OCI-LY3 (cell line): Measurements from ENCODE around the gene TOMM70.

Experiments used
- H2AFZ ChIP-seq: fragments of 200-600, 300-600 bp; shearing (Covaris generic); 2 replicates; pipeline ENCODE4 v1.6.0; 2014; ENCODE audit warnings: antibody characterized with exemption, low read depth, low read length
- H3K27ac ChIP-seq: fragments of 200-600, 300-600 bp; sonication (generic); 2 replicates; pipeline ENCODE4 v1.5.1; 2014; ENCODE audit warnings: mild to moderate bottlenecking, low read length, moderate library complexity, mixed read lengths
- H3K27me3 ChIP-seq: fragments of 200-600, 300-600 bp; sonication (generic); 2 replicates; pipeline ENCODE4 v1.6.1; 2014; ENCODE audit warnings: low read depth, low read length, mixed read lengths
- H3K36me3 ChIP-seq: fragments of 200-600, 300-600 bp; sonication (generic); replicated peaks from 2 replicates; pipeline ENCODE3; 2014; ENCODE audit warnings: low read depth, low read length, mixed read lengths
- H3K4me1 ChIP-seq: fragments of 300-600, 200-600 bp; sonication (generic); 2 replicates; pipeline ENCODE4 v1.6.1; 2014; ENCODE audit warnings: low read length, mixed read lengths
- H3K4me2 ChIP-seq: fragments of 200-600, 300-600 bp; sonication (generic); 2 replicates; pipeline ENCODE4 v1.6.1; 2014; ENCODE audit warnings: low read length, mixed read lengths
- H3K4me3 ChIP-seq: fragments of 300-600, 200-600 bp; sonication (generic); 2 replicates; pipeline ENCODE4 v1.5.1; 2014; ENCODE audit warnings: antibody characterized with exemption, mild to moderate bottlenecking, low read length, moderate library complexity
- H3K79me2 ChIP-seq: fragments of 300-600, 200-600 bp; shearing (Covaris generic); 2 replicates; pipeline ENCODE4 v1.6.1; 2014; ENCODE audit warnings: mild to moderate bottlenecking, low read length, mixed read lengths
- H3K9ac ChIP-seq: fragments of 300-600, 200-600 bp; shearing (Covaris generic); 2 replicates; pipeline ENCODE4 v1.6.0; 2014; ENCODE audit warnings: mild to moderate bottlenecking, low read length, moderate library complexity
- H3K9me3 ChIP-seq: fragments of 200-600, 300-600 bp; shearing (Covaris generic); 2 replicates; pipeline ENCODE4 v1.6.1; 2014; ENCODE audit warnings: low read length, mixed read lengths; ENCODE audit not compliant: insufficient read depth
- H4K20me1 ChIP-seq: fragments of 200-600, 300-600 bp; sonication (generic); 2 replicates; pipeline ENCODE4 v1.6.1; 2016; ENCODE audit warnings: low read length, mixed read lengths; ENCODE audit not compliant: insufficient read depth
- EZH2phosphoT487 ChIP-seq: fragments of 200-600 bp; shearing (Covaris generic); IDR thresholded peaks from 2 replicates; pipeline ENCODE4 v1.6.1; 2018; ENCODE audit warnings: antibody characterized with exemption, mixed run types, low read depth
- TF ChIP-seq, protein P1 (sequence below): fragments of 200-600, 300-600 bp; sonication (generic); IDR thresholded peaks from 2 replicates; pipeline ENCODE4 v1.5.1; 2014; ENCODE audit warnings: antibody characterized with exemption, low read length, low read depth

Gene TOMM70

DNA sequence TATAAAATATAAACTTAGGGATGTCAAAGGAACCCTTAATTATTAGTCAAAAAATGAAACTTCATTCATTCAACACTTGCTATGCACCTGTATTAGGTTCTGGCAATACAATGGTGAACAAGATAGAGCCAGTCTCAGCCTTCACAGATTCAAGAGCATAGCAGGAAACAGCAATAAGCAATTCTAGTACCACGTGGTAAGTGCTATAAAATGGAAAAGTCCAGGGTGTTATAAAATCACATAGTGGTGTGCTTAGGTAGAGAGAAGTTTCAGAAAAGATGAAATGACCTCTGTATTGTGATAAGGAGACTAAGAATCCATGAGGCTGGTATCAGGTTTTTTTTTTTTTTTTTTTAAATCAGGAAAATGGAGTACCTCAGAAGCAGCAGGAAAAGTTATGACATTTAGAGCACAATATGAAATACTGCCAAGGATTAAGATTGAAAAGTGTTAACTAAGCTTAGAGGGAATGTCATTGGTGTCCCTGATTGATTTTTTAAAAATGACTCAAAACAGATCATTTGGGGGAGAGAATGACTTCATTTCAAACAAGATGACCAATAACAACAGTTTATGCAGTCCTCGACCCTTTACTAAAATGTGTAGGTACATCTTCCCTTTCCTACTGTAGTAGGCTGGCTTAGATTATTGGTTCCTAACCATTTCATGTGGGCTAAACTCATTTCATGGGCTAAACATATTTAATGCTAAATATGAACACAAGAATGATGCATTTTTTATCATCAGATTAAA, 5.0 kb downstream of the TOMM70 start:
- H3K9ac ChIP-seq: no peak overlapping the region
- H3K27ac ChIP-seq: no peak overlapping the region
- no peaks in the 10 kb centered on the region for H3K9me3 ChIP-seq
- H3K79me2 ChIP-seq: peaks cover 100% of the 10 kb centered on the region
- no peak overlapping the region for H3K4me2 ChIP-seq
- no peak overlapping the region for H2AFZ ChIP-seq
- H3K36me3 ChIP-seq: peaks cover 19% of the 10 kb centered on the region
- peaks cover 20% of the 10 kb centered on the region for H3K4me1 ChIP-seq
- TF ChIP-seq EZH2phosphoT487: no peak
- TF ChIP-seq, protein P1, sequence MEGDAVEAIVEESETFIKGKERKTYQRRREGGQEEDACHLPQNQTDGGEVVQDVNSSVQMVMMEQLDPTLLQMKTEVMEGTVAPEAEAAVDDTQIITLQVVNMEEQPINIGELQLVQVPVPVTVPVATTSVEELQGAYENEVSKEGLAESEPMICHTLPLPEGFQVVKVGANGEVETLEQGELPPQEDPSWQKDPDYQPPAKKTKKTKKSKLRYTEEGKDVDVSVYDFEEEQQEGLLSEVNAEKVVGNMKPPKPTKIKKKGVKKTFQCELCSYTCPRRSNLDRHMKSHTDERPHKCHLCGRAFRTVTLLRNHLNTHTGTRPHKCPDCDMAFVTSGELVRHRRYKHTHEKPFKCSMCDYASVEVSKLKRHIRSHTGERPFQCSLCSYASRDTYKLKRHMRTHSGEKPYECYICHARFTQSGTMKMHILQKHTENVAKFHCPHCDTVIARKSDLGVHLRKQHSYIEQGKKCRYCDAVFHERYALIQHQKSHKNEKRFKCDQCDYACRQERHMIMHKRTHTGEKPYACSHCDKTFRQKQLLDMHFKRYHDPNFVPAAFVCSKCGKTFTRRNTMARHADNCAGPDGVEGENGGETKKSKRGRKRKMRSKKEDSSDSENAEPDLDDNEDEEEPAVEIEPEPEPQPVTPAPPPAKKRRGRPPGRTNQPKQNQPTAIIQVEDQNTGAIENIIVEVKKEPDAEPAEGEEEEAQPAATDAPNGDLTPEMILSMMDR: no peak
- no peaks in the 10 kb centered on the region for H3K27me3 ChIP-seq
- no peak overlapping the region for H3K4me3 ChIP-seq
- H4K20me1 ChIP-seq: peaks cover 28% of the 10 kb centered on the region

DNA sequence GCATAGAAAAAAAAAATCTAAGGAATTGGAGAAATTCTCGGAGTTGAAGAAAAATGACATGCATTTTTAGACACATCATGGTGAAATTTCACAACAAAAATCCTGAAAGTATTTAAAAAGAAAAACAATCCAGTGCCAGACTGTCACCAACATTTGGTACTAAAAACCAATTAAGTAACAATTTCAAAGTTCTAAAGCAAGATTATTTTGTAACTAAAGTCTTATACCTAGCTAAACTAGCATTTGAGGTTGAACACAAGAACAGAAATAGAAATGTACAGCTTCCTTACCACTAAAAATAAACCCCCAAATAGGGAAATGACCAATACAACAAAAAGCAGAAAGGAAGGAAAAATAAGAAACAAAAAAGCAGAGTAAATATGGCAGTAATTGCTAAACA, 11.9 kb downstream of the TOMM70 start:
- H3K4me3 ChIP-seq: no peak overlapping the region
- H3K27ac ChIP-seq: no peak overlapping the region
- H3K4me1 ChIP-seq: no peaks in the 10 kb centered on the region
- peaks cover 75% of the 10 kb centered on the region for H3K79me2 ChIP-seq
- H3K36me3 ChIP-seq: peaks cover 51% of the 10 kb centered on the region
- H3K27me3 ChIP-seq: no peaks in the 10 kb centered on the region
- peaks cover 14% of the 10 kb centered on the region; the same call in 1 of the 2 replicates for H4K20me1 ChIP-seq
- H3K4me2 ChIP-seq: no peak overlapping the region
- TF ChIP-seq, protein P1: no peak
- TF ChIP-seq EZH2phosphoT487: no peak
- no peak overlapping the region for H3K9ac ChIP-seq
- H3K9me3 ChIP-seq: peaks cover 11% of the 10 kb centered on the region; the same call in 1 of the 2 replicates
- no peak overlapping the region for H2AFZ ChIP-seq

DNA sequence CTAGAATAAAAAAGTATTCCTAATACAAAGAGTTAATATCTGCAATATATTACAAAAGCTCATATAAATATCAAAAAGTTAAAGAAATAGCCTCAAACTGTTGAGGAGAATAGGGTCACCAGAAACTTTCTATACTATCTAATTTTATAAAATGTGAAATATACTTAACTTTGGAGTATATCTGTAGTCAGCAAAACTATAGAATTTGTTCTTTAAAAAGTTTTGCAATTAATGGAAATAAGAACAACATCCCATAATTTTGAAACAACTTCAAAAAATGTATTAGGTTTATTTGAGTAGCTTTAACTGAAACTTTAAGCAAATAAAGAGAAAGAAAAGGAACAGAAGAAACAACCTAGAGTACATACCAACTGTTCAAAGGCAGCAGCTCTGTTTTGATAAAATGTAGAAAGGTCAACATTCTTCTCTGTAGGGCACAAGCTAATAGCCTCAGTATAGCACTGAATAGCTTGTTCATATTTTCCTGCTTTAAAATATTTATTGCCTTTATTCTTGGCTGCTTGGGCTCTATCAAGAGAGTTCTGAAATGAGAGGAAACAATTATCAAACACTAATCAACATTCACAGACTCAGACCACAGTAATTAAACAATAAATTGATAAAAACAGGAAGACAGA, 14.3 kb downstream of the TOMM70 start:
- Histone ChIP-seq H3K4me2 (no peak overlapping the region), H3K79me2 (peaks cover 50% of the 10 kb centered on the region), H3K36me3 (peaks cover 44% of the 10 kb centered on the region), H3K9me3 (peaks cover 11% of the 10 kb centered on the region; the same call in 1 of the 2 replicates), H4K20me1 (0 out of 2 replicates have a peak, but pooled peaks cover 6% of the 10 kb centered on the region), H3K9ac (no peak overlapping the region), H3K4me1 (no peaks in the 10 kb centered on the region), H3K27me3 (no peaks in the 10 kb centered on the region), H2AFZ (no peak overlapping the region), H3K27ac (no peak overlapping the region), H3K4me3 (no peak overlapping the region)
- TF ChIP-seq, protein P1: no peak
- TF ChIP-seq EZH2phosphoT487: no peak
